Measurements from ENCODE around the gene ZNF521.

Gene ZNF521

GRCh38 chr18:25019086-25019860 is 332.7 kb downstream of the ZNF521 start:
- no peak for DNase-seq

GRCh38 chr18:25016666-25017065 is 335.3 kb downstream of the ZNF521 start:
- DNase-seq: no peak

GRCh38 chr18:25016181-25016580 is 335.8 kb downstream of the ZNF521 start:
- DNase-seq: no peak
